Measurements from ENCODE around the gene MYO5B. TPM values are rescaled to one million over a fixed set of nuclear protein-coding genes. Genes with fewer than 3 reads are reported as not detected.

MYO5B gene
- total RNA-seq, 1 experiment from 2014 or later, result 0.66 TPM

- no peak for DNase-seq (ENCODE audit: low read depth, low spot score)
- in situ Hi-C loops (cut with HindIII; ENCODE audit: low pct_unique_long_range_greater_than_20kb, low sequenced_read_pairs), result no loop called here
Observed at GRCh38 chr18:50162486-50163304, 32.3 kb downstream of the MYO5B start.

GRCh38 chr18:50161597-50162205, 33.2 kb downstream of the MYO5B start:
- no peak for DNase-seq (ENCODE audit: low read depth, low spot score)
- in situ Hi-C loops (cut with HindIII; ENCODE audit: low pct_unique_long_range_greater_than_20kb, low sequenced_read_pairs), result no loop called here

- no peak for DNase-seq (ENCODE audit: low read depth, low spot score)
- in situ Hi-C loops (cut with HindIII; ENCODE audit: low pct_unique_long_range_greater_than_20kb, low sequenced_read_pairs), result no loop called here
Observed at GRCh38 chr18:50159654-50160046, 35.3 kb downstream of the MYO5B start.

- in situ Hi-C loops (cut with HindIII; ENCODE audit: low pct_unique_long_range_greater_than_20kb, low sequenced_read_pairs), result no loop called here
- DNase-seq (ENCODE audit: low read depth, low spot score), result no peak
Observed at GRCh38 chr18:50158866-50159653, 35.9 kb downstream of the MYO5B start.

- in situ Hi-C loops (cut with HindIII; ENCODE audit: low pct_unique_long_range_greater_than_20kb, low sequenced_read_pairs), result no loop called here
- no peak for DNase-seq (ENCODE audit: low read depth, low spot score)
Observed at GRCh38 chr18:50155406-50155805, 39.5 kb downstream of the MYO5B start.

GRCh38 chr18:50154420-50154819, 40.5 kb downstream of the MYO5B start:
- in situ Hi-C loops (cut with HindIII; ENCODE audit: low pct_unique_long_range_greater_than_20kb, low sequenced_read_pairs), result no loop called here
- DNase-seq (ENCODE audit: low read depth, low spot score), result no peak

- DNase-seq (ENCODE audit: low read depth, low spot score), result no peak
- in situ Hi-C loops (cut with HindIII; ENCODE audit: low pct_unique_long_range_greater_than_20kb, low sequenced_read_pairs), result no loop called here
Observed at GRCh38 chr18:50152900-50153299, 42.0 kb downstream of the MYO5B start.

GRCh38 chr18:50151926-50152325, 43.0 kb downstream of the MYO5B start:
- no peak for DNase-seq (ENCODE audit: low read depth, low spot score)
- in situ Hi-C loops (cut with HindIII; ENCODE audit: low pct_unique_long_range_greater_than_20kb, low sequenced_read_pairs), result no loop called here

GRCh38 chr18:50144540-50144939, 50.4 kb downstream of the MYO5B start:
- no peak for DNase-seq (ENCODE audit: low read depth, low spot score)
- in situ Hi-C loops (cut with HindIII; ENCODE audit: low pct_unique_long_range_greater_than_20kb, low sequenced_read_pairs), result no loop called here

GRCh38 chr18:50143886-50144285, 51.1 kb downstream of the MYO5B start:
- in situ Hi-C loops (cut with HindIII; ENCODE audit: low pct_unique_long_range_greater_than_20kb, low sequenced_read_pairs), result no loop called here
- no peak for DNase-seq (ENCODE audit: low read depth, low spot score)

GRCh38 chr18:50143294-50143693, 51.7 kb downstream of the MYO5B start:
- no peak for DNase-seq (ENCODE audit: low read depth, low spot score)
- in situ Hi-C loops (cut with HindIII; ENCODE audit: low pct_unique_long_range_greater_than_20kb, low sequenced_read_pairs), result no loop called here

- DNase-seq (ENCODE audit: low read depth, low spot score), result no peak
- in situ Hi-C loops (cut with HindIII; ENCODE audit: low pct_unique_long_range_greater_than_20kb, low sequenced_read_pairs), result no loop called here
Observed at GRCh38 chr18:50142441-50143120, 52.4 kb downstream of the MYO5B start.

- in situ Hi-C loops (cut with HindIII; ENCODE audit: low pct_unique_long_range_greater_than_20kb, low sequenced_read_pairs), result no loop called here
- no peak for DNase-seq (ENCODE audit: low read depth, low spot score)
Observed at GRCh38 chr18:50138181-50139064, 56.5 kb downstream of the MYO5B start.

- in situ Hi-C loops (cut with HindIII; ENCODE audit: low pct_unique_long_range_greater_than_20kb, low sequenced_read_pairs), result no loop called here
- no peak for DNase-seq (ENCODE audit: low read depth, low spot score)
Observed at GRCh38 chr18:50135903-50136302, 59.0 kb downstream of the MYO5B start.

- in situ Hi-C loops (cut with HindIII; ENCODE audit: low pct_unique_long_range_greater_than_20kb, low sequenced_read_pairs), result no loop called here
- no peak for DNase-seq (ENCODE audit: low read depth, low spot score)
Observed at GRCh38 chr18:50133526-50133925, 61.4 kb downstream of the MYO5B start.

GRCh38 chr18:50131591-50131990, 63.4 kb downstream of the MYO5B start:
- in situ Hi-C loops (cut with HindIII; ENCODE audit: low pct_unique_long_range_greater_than_20kb, low sequenced_read_pairs), result no loop called here

More at GRCh38 chr18:50131591-50131990, 63.4 kb downstream of the MYO5B start:
- no peak for DNase-seq (ENCODE audit: low read depth, low spot score)

Measured in SK-MEL-5 (cell line).